ENCODE data around the gene ZMIZ1.

Gene ZMIZ1

DNA sequence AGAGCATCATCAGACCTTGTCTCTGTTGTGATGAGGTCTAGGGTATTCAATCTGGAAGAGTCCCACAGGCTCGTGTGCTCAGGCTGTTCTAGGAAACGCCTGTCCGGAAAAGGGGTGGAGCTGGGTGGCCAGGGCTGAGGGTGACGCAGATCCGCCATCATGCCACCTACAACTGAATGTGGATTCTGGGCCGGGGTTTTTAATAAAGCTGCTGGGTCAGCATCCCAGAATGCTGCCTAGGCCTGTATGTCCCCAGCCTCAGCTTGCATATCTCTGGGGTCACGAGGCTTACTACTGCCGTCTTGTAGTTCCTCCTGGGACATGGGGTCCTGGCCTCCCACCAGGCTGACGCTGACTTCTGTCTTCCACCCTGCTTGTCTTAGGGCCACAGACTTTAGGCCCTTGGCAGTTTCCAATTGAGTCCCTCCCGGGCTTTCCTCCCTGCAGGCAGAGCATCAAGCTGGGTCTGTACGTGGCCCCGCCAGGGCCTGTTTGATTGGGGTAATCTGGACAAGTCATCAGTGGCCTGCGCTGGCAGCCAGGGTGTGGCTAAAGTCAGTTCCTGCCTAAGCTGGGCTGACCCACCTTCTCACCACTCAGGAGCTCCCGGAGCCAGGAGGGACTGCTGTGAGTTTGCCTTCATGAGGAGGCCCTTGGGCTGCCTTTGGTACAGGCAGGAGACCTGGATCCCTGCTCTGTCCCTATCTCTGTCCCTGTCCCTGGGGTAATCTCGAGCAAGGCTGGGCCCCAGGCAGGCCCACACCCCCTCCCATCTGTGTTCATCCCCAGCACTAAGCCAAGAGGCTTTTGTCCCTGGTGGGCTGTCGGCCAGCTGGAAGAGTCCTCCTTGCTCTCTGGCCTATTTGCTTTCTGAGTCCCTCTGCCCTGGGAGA, 79.9 kb downstream of the ZMIZ1 start:
- no peak for DNase-seq (ENCODE audit: extremely low read depth in 1 of 2, low read depth in 1 of 2)

GRCh38 chr10:79149345-79149661, 80.5 kb downstream of the ZMIZ1 start:
- no peak for DNase-seq (ENCODE audit: extremely low read depth in 1 of 2, low read depth in 1 of 2)

- DNase-seq (ENCODE audit: extremely low read depth in 1 of 2, low read depth in 1 of 2), result no peak
Measured at GRCh38 chr10:79149662-79150443, 81.1 kb downstream of the ZMIZ1 start.

- no peak for DNase-seq (ENCODE audit: extremely low read depth in 1 of 2, low read depth in 1 of 2)
Measured at GRCh38 chr10:79150444-79150754, 81.6 kb downstream of the ZMIZ1 start.

- no peak for DNase-seq (ENCODE audit: extremely low read depth in 1 of 2, low read depth in 1 of 2)
Measured at GRCh38 chr10:79152423-79152817, 83.7 kb downstream of the ZMIZ1 start.

DNA sequence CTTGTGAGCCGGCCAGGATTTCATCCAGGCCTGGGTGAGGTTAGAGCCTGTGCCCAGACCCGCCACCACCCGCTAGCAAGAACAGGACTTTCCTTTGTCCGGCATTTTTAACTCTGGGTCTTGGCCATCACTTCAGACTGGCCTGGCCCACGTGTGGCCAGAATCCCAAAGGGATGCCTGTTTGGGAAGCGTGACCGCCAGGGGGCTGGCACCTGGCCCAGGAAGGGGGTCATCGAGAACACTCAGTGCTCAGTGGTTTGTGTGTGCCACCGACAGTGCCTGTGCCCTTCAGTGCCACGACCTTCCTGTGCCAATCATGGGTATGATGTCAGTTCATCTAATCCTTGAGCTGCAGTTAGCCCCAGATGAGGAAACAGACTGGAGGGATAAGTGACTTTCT, 85.0 kb downstream of the ZMIZ1 start:
- DNase-seq (ENCODE audit: extremely low read depth in 1 of 2, low read depth in 1 of 2), result no peak

DNA sequence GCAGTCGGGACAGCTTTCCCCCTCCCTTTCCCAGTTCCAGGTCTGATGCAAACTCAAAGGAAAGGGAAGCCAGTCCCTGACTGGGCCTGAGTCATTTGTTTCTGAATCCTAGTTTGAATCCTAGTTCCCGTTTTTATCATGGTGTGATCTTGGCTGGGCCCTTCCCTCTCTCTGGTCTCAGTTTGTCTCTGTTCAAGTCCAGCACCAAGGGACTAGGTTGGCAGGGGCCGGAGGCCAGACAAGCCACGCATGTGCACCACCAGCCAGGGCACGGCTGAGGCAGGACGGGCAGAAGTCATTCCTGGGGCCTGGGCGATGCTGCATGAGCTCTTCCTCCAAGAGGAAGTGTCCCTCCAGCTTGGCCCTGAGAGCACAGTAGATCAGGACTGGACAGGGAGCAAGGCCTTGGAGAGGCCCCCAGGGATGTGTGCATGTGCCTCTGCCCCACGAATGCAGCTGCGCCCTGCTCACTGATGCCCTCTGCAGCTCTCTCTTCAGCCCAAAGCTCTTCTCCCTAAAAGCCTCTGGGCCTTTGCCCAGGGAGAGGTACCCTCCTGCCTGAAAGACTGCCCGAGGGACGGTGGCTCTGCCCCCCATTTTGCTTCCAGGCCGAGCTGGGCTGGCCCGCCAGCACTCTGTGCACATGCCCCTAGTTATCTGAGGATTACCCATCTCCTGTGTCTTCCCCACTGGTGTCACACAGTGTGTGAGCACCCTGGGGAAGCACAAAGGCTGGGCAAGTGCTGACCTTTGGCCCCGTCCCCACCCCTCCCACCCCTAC, 86.7 kb downstream of the ZMIZ1 start:
- DNase-seq (ENCODE audit: extremely low read depth in 1 of 2, low read depth in 1 of 2), result no peak

DNA sequence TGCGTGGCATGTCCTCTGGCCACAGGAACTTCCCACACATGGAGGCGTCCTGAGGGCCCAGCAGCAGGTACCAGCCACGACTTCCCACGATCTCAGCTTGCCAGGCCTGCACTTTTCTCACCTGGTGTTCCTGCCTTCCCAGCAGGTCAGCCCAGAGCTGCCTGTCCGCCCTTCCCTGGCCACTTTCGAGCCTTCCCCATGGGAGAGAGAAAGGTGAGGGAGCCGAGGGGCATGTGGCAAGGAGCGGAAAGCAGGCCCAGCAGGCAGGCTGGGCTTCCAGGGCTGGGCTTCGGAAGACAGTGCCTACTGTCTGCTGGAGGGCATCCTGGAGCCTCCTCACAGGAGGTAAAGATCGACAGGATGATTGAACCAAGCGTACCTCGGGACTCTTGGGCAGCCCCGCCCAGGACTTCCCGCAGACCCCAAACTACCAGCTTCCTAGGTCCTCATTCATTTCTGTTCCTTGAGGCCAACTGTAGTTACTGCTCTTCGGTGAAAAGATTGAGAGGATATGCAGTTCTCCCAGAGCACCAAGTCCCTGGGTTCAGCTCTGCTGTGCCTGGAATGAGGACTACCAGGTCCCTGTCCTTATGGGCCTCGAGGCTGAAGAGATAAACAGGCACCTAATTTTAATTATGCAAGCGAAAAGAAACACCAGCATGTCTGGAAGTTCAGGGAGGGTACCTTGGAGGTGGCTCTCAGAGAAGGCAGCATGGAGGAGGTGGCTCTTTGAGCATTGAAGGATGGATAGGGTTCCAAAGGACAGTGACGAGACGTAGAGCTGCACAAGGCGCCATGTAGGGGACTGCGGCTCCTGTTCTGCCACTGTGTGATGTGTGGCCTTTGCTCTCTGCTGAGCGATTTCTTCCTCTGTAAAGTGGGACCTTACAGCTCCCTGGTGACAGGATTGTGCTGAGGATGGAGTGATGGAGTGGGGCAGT, 87.8 kb downstream of the ZMIZ1 start:
- DNase-seq (ENCODE audit: extremely low read depth in 1 of 2, low read depth in 1 of 2), result no peak

DNA sequence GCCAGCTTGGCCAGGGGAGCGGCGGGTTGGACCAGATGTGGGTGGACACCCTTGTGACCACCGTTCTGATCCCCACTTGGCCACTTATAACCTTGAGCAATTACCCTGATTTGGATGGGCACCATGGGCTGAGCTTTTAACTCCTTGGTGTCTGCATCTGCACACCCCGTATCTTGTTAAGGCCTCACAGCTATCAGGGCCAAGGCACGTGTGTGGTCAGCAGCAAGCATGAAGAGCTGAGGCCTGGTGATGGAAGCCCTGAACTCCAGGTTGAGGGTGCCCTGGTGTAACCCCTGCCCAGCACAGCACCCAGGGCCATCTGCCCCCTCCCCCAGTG, 89.2 kb downstream of the ZMIZ1 start:
- DNase-seq (ENCODE audit: extremely low read depth in 1 of 2, low read depth in 1 of 2), result no peak

GRCh38 chr10:79158402-79159097, 89.8 kb downstream of the ZMIZ1 start:
- no peak for DNase-seq (ENCODE audit: extremely low read depth in 1 of 2, low read depth in 1 of 2)

GRCh38 chr10:79159141-79159651, 90.4 kb downstream of the ZMIZ1 start:
- no peak for DNase-seq (ENCODE audit: extremely low read depth in 1 of 2, low read depth in 1 of 2)

DNA sequence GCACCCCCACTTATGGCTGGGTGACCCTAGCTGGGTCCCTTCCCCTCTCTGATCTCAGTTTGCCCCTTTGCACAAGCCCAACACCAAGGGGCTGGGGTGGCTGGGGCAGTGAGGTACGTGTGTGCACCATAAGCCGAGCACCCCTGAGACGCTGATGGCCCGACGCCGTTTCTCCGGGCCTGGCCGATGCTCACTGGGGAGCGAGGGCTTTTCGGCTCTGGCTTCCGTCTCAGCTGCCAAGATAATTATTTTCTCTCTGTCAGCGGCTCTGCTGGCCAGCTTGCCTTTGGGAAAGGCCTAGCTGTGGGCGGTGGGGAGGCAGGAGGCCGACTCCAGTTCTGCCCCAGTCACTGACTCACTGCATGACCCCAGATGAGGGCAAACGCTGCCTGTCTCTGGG, 91.0 kb downstream of the ZMIZ1 start:
- DNase-seq (ENCODE audit: extremely low read depth in 1 of 2, low read depth in 1 of 2), result no peak

- DNase-seq (ENCODE audit: extremely low read depth in 1 of 2, low read depth in 1 of 2), result no peak
Measured at GRCh38 chr10:79160191-79160590, 91.4 kb downstream of the ZMIZ1 start.

GRCh38 chr10:79161557-79161956, 92.8 kb downstream of the ZMIZ1 start:
- no peak for DNase-seq (ENCODE audit: extremely low read depth in 1 of 2, low read depth in 1 of 2)

DNA sequence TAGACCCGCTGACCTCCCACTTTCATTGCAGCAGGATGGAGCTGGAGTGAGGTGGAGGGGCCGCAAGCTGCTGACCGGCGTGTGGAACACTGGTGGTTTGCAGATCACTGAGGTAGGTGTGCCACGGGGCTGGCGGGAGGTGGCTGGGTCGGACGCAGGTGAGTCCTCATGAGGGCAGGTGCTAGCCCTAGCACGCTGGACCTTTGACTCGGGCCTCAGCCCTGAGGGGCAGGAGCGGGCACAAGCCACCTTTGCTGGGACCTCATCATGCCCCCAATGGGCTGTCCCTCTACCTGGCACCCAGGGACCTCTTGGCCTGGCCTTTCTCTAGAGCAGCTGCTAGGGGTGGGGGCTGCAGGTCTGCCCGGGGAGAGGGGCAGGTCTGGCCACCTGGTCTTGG, 93.3 kb downstream of the ZMIZ1 start:
- no peak for DNase-seq (ENCODE audit: extremely low read depth in 1 of 2, low read depth in 1 of 2)

GRCh38 chr10:79162861-79163665, 94.3 kb downstream of the ZMIZ1 start:
- DNase-seq (ENCODE audit: extremely low read depth in 1 of 2, low read depth in 1 of 2), result no peak

DNA sequence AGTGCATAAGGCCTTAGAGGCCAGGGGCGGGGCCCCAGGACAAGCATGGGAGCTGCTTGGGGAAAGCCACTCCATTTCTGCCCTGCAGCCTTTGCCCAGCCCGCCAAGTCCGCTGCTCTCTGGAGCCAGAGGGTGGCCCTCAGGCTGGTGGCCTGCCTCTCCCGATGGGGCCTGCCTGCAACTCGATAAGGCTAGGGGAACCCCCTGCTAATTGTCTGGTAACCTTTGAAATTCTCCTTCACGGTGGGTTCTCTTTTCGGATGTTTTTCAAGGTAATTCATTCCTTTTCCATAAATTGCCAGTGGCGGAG, 94.9 kb downstream of the ZMIZ1 start:
- DNase-seq (ENCODE audit: extremely low read depth in 1 of 2, low read depth in 1 of 2), result no peak

- DNase-seq (ENCODE audit: extremely low read depth in 1 of 2, low read depth in 1 of 2), result no peak
Measured at GRCh38 chr10:79164075-79164474, 95.3 kb downstream of the ZMIZ1 start.

- no peak for DNase-seq (ENCODE audit: extremely low read depth in 1 of 2, low read depth in 1 of 2)
Measured at GRCh38 chr10:79165070-79165778, 96.5 kb downstream of the ZMIZ1 start.
